Mesothelial cell of epicardium (in vitro differentiated cells): ENCODE data around the gene IQGAP1. TPM values are rescaled to one million over a fixed set of nuclear protein-coding genes. Genes with fewer than 3 reads are reported as not detected.

Source experiments
- DNase-seq, 2 experiments: peaks; one replicate each; pipeline ENCODE4 v3.0.0; 2021; ENCODE audit warnings: low spot score in 2 of 2; ENCODE audit not compliant: unreplicated experiment in 2 of 2
- H3K27ac Mint-ChIP-seq: 2 replicates; pipeline ENCODE4 v1.8.0; 2021; ENCODE audit warnings: mixed read lengths
- H3K27me3 Mint-ChIP-seq: 2 replicates; pipeline ENCODE4 v1.8.0; 2021; ENCODE audit warnings: low read depth, mixed read lengths
- H3K36me3 Mint-ChIP-seq: 2 replicates; pipeline ENCODE4 v1.8.0; 2021; ENCODE audit warnings: mixed read lengths
- H3K4me1 Mint-ChIP-seq: 2 replicates; pipeline ENCODE4 v1.8.0; 2021; ENCODE audit warnings: mixed read lengths
- H3K4me3 Mint-ChIP-seq: 2 replicates; pipeline ENCODE4 v1.8.0; 2021; ENCODE audit warnings: mild to moderate bottlenecking, moderate library complexity, mixed read lengths
- H3K9me3 Mint-ChIP-seq: 2 replicates; pipeline ENCODE4 v1.8.0; 2021; ENCODE audit warnings: mixed read lengths
- total RNA-seq: library from RNA; stranded (reverse); gene quantifications from 3 replicates; pipeline ENCODE4 v1.2.1, GENCODE V29; 2021
- TF ChIP-seq, protein P1 (sequence below): fragments of 200-600 bp; sonication (generic); IDR thresholded peaks from one replicate; pipeline ENCODE4 v1.5.0; 2021; ENCODE audit warnings: antibody characterized with exemption; ENCODE audit not compliant: unreplicated experiment

Gene IQGAP1
- total RNA-seq, 1 donor from 2014 or later = 110 TPM

DNA sequence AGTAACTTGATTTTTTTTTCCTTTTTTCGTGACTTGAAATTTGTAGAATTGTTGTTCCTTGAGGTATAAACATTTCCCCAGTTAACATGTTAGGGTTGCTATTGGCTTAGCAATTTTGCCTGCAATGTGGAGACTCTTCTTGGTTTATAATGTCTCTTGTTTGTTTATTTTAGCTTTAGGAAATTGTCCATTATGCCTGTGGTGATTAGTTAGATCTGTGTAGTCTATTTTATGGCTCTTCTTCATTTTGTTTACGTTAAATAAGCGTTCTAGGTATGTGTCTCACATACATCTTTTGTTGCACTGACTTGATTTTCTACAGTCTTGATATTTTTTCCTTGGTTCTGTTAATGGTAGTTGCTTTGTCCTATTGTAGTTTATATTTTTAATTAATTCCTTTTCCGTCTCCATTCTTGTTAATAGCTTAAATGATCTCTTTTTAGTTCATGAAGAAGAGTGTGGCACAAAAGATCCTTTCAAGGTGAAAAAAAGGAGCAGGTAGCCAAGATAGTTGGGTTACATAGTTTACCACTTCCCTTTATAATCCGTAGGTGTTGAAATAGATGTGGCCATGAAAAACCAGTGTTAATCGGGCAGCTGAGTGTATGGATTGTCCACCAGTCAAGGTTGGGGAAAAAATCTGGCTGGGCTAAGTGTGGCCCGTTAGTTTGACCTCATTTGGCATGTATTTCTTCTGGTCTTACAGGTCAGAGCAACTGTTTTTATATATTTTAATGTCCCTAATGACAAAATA is 12.1 kb downstream of the IQGAP1 start:
- TF ChIP-seq, protein P1, sequence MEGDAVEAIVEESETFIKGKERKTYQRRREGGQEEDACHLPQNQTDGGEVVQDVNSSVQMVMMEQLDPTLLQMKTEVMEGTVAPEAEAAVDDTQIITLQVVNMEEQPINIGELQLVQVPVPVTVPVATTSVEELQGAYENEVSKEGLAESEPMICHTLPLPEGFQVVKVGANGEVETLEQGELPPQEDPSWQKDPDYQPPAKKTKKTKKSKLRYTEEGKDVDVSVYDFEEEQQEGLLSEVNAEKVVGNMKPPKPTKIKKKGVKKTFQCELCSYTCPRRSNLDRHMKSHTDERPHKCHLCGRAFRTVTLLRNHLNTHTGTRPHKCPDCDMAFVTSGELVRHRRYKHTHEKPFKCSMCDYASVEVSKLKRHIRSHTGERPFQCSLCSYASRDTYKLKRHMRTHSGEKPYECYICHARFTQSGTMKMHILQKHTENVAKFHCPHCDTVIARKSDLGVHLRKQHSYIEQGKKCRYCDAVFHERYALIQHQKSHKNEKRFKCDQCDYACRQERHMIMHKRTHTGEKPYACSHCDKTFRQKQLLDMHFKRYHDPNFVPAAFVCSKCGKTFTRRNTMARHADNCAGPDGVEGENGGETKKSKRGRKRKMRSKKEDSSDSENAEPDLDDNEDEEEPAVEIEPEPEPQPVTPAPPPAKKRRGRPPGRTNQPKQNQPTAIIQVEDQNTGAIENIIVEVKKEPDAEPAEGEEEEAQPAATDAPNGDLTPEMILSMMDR = no peak
- no peak overlapping the region for H3K4me3 Mint-ChIP-seq
- H3K4me1 Mint-ChIP-seq = peaks cover 38% of the 10 kb centered on the region
- H3K9me3 Mint-ChIP-seq = no peaks in the 10 kb centered on the region
- H3K27me3 Mint-ChIP-seq = no peaks in the 10 kb centered on the region
- peak overlapping the region; percentile 95 for H3K27ac Mint-ChIP-seq
- H3K36me3 Mint-ChIP-seq = peaks cover 6% of the 10 kb centered on the region
- no peak for DNase-seq

DNA sequence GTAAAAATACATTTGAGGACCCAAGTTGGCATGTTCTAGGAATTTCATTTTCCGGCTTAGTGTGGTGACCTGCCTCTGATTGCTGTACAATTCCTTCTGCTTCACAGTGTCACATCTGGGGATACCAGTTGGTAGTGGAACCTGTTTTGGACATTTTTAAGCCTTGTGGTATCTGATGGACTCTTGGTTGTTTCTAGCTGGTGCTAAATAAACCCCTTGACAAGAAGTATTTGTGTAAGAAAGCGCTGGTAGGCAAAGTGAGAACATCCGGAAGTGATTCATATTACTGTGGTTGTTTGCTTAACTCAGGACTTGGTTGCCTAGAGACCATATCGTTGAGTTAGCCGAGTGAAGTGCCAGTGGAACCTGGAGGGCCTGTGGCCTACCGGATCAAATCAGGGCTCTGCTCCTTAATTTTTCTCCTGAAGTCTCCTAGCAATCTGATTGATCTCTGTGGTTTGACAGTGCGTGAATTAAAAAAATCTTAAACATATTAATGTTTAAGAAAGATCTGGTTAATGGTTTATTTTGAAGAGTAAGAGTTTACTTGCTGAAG is 12.8 kb downstream of the IQGAP1 start:
- H3K4me3 Mint-ChIP-seq = peak overlapping the region; percentile 48
- DNase-seq = no peak
- TF ChIP-seq, protein P1 = no peak
- H3K4me1 Mint-ChIP-seq = peaks cover 41% of the 10 kb centered on the region
- H3K27ac Mint-ChIP-seq = peak overlapping the region; percentile 95
- no peaks in the 10 kb centered on the region for H3K9me3 Mint-ChIP-seq
- no peaks in the 10 kb centered on the region for H3K27me3 Mint-ChIP-seq
- H3K36me3 Mint-ChIP-seq = peaks cover 3% of the 10 kb centered on the region

DNA sequence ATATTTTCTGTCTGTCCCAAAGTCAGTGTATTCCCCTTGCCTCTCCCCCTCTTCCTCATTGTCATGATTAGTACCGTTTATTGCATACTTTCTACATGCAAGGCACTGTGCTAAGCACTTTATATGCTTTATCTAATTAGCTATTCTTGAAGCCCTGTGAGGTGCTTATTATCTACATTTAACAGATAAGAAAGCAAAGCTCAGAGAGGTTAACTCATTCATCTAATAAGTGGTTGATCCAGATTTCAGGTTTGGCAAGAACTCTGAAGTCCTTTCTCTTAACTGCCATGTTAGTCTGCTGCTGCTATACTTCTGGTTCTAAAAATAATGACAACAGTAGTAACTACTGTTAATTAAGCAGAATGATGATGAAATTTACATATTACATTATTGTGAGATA is 13.5 kb downstream of the IQGAP1 start:
- DNase-seq = no peak
- TF ChIP-seq, protein P1 = no peak
- H3K4me3 Mint-ChIP-seq = peak overlapping the region; percentile 35
- H3K4me1 Mint-ChIP-seq = peaks cover 46% of the 10 kb centered on the region
- no peaks in the 10 kb centered on the region for H3K27me3 Mint-ChIP-seq
- H3K27ac Mint-ChIP-seq = peak overlapping the region; percentile 95
- H3K9me3 Mint-ChIP-seq = no peaks in the 10 kb centered on the region
- peaks cover 3% of the 10 kb centered on the region for H3K36me3 Mint-ChIP-seq

DNA sequence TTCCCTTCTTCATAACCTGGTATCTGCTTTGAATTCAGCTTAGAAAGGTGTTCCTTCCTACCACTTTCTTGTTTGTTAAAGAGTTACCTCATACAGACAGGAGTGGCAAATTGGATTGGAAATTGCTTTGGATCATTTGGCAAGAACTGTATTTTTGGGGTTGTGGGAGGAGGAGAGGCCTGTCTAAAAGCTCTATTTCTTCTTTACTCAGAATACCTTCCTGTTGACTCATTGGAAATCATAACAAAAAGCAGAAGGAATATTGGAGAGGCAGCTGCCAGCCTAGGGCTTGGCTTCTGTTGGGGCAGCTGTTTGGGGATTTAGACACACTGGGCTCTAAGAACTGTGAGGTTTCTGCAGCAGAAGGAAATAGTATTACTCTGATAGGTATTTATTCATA is 14.2 kb downstream of the IQGAP1 start:
- no peaks in the 10 kb centered on the region for H3K9me3 Mint-ChIP-seq
- peak overlapping the region; percentile 95 for H3K27ac Mint-ChIP-seq
- H3K27me3 Mint-ChIP-seq = no peaks in the 10 kb centered on the region
- TF ChIP-seq, protein P1 = no peak
- peaks cover 2% of the 10 kb centered on the region for H3K36me3 Mint-ChIP-seq
- peak overlapping the region; percentile 7 for H3K4me3 Mint-ChIP-seq
- no peak for DNase-seq
- peaks cover 53% of the 10 kb centered on the region for H3K4me1 Mint-ChIP-seq

DNA sequence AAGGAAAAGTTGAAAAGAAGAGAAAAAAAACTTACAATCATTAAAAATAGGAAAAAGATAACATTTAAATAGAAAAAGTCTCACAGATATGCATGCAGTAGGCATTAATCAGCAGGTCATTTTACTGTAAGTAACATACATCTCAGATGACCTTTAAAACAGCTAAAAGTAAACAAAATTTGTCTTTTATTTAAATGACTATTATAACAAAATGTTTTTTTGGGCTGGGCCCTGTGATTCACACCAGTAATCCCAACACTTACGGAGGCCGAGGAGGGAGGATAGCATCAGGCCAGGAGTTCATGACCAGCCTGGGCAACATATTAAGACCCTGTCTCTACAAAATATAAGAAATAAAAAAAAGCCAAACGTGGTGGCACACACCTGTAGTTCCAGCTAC is 14.7 kb downstream of the IQGAP1 start:
- H3K27me3 Mint-ChIP-seq = no peaks in the 10 kb centered on the region
- peak overlapping the region; percentile 95 for H3K27ac Mint-ChIP-seq
- no peaks in the 10 kb centered on the region for H3K9me3 Mint-ChIP-seq
- TF ChIP-seq, protein P1 = no peak
- H3K4me3 Mint-ChIP-seq = no peak overlapping the region
- no peak for DNase-seq
- peaks cover 2% of the 10 kb centered on the region for H3K36me3 Mint-ChIP-seq
- H3K4me1 Mint-ChIP-seq = peaks cover 57% of the 10 kb centered on the region
